HG02623 (cell line): ENCODE measurements around the gene AP4E1.
"Not testable (repeated sequence)": the region's sequence is repeated elsewhere in the genome, so short reads cannot be mapped to it uniquely, and the experiment has no call there.

Experiments used
- ATAC-seq: cut with Tn5 transposase; IDR thresholded peaks from one replicate; pipeline ENCODE4 v1.9.1; 2021; ENCODE audit warnings: moderate library complexity; ENCODE audit not compliant: unreplicated experiment

The AP4E1 gene

DNA sequence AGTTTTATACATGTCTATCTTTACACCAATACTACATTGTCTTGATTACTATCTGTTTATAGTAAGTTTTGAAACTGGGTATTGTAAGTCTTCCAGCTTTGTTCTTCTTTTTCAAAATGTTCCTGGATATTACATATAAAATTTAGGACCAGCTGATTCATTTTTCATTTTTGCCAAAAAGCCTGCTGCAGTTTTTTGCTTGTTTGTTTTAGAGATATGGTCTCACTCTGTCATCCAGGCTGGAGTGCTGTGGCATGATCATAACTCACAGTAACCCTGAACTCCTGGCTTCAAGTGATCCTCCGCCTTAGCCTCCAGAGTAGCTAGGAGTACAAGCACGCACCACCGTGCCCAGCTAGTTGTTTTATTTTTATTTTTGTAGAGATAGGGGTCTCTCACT is 20.4 kb upstream of the AP4E1 start:
- no peak for ATAC-seq

DNA sequence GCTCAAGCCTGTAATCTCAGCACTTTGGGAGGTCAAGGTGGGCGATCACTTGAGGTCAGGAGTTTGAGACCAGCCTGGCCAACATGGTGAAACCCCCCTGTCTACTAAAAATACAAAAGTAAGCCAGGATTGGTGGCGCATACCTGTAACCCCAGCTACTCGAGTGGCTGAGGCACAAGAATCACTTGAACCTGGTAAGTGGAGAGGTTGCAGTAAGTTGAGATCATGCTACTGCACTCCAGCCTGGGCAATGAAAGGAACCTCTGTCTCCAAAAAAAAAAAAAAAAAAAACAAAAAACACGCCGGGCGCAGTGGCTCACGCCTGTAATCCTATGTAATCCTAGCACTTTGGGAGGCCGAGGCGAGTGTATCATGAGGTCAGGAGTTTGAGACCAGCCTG is 18.9 kb upstream of the AP4E1 start:
- no peak for ATAC-seq

DNA sequence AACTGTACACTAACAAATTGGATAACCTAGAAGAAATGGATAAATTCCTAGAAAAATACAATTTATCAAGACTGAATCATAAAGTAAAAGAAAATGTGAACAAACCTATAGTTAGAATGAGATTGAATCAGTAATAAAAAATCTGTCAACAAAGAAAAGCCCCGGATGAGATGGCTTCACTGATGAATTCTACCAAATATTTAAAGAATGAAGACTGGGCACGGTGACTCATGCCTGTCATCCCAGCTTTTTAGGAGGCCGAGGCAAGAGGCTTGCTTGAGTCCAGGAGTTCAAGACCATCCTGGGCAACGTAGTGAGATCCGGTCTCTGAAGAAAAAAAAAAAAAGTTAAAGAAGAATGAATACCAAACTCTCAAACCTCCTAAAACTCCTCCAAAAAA is 17.7 kb upstream of the AP4E1 start:
- no peak for ATAC-seq

DNA sequence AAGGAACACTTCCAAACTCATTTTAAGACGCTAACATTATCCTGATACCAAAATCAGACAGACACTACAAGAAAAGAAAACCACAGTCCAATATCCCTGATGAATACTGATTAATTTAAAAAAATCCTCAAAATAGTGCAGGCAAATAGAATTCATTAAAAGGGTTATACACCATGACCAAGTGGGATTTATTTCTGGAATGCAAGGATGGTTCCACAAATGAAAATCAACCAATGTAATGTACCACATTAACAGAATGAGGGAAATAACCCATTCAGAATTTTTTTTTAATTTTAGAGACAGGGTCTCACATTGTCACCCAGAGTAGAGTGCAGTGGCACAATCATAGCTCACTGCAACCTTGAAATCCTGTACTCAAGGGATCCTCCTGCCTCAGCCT is 17.3 kb upstream of the AP4E1 start:
- ATAC-seq: no peak

DNA sequence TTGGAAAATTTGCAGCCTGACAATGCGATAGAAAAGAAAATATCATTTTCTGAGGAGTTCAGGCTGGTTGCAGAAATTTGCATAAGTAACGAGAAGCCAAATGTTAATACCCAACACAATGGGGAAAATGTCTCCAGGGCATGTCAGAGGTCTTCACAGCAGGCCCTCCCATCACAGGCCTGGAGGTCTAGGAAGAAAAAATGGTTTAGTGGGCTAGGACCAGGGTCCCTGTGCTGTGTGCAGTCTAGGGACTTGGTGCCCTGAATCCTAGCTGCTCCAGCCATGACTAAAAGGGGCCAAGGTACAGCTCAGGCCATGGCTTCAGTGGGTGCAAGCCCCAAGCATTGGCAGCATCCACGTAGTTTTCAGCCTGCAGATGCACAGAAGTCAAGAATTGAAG is 14.5 kb upstream of the AP4E1 start:
- no peak for ATAC-seq

DNA sequence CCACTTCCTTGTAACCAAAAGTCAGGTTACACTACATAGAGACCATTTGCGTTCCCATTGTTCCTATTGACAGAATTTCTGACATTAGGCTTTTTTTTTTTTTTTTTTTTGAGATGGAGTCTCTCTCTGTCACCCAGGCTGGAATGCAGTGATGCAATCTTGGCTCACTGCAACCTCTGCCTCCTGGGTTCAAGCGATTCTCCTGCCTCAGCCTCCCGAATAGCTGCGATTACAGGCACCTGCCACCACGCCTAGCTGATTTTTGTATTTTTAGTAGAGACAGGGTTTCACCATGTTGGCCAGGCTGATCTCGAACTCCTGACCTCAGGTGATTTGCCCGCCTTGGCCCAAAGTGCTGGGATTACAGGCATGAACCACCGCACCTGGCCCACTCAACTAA is 7.1 kb upstream of the AP4E1 start:
- not testable (repeated sequence) for ATAC-seq

DNA sequence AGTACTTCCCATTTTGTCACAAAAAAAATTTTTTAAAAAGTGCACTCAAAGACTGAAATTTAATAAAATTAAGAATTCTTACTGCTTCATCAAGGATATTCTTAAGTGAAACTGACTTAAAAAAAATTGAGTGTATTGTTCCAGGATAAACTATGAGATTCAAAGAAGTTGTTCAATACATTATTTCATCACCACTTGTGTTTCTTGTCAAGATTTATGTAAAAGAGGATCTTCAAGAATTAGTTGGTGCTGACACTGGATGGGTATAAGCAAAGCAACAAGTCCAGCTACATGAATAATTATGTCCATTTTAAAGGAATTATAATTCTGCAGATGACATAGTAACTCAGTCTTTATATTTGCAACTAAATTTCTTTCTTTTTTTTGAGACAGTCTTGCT is 4.3 kb upstream of the AP4E1 start:
- no peak for ATAC-seq

DNA sequence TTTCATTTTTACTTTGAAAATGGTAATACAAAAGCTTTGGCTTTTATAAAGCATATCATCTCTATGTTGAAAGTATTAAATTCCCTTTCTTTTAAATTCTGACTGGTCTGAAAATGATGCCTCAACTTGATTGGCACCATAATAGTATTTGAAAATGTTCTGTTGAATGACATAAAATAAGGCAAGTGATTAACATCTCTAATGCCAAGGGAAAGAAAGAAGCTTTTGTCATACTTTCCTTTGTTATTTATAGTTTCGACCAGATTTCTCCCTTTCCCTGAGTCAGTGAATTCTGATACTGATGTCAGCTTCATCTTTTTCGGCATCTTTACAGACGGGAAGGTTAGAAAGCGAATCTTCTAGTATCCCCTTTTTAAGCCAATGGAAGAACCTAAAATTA is 3.4 kb upstream of the AP4E1 start:
- ATAC-seq: no peak

DNA sequence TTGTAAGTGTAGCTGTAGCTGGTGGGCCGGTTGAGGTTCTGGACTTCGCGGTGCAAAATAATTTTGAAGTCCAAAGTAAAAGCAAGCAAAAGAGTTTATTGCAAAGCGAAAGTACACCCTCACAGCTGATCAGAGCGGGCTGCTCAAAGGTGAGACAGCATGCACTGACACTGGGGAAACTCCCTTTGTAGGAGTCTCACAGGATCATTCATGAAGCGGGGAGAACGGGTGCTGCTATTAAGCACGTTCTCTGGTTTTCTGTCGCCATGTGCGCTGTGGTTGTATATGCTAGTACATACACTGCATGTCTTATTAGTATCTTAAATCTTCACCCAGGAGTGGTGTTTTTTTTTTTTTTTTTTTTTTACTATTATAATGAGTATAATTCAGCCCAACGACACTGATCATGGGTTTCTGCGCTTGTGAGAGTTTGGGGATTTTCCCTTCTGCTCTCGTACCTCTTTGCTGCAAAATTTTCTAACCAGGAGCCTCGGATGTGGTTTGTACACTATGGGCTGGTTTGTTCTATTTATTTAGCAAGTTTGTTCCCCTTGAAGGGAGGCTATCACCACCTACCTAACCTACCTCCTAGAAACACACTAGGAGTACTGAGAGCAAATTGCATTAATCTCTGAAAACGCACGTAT is 1.4 kb upstream of the AP4E1 start:
- peak; percentile 47 for ATAC-seq

DNA sequence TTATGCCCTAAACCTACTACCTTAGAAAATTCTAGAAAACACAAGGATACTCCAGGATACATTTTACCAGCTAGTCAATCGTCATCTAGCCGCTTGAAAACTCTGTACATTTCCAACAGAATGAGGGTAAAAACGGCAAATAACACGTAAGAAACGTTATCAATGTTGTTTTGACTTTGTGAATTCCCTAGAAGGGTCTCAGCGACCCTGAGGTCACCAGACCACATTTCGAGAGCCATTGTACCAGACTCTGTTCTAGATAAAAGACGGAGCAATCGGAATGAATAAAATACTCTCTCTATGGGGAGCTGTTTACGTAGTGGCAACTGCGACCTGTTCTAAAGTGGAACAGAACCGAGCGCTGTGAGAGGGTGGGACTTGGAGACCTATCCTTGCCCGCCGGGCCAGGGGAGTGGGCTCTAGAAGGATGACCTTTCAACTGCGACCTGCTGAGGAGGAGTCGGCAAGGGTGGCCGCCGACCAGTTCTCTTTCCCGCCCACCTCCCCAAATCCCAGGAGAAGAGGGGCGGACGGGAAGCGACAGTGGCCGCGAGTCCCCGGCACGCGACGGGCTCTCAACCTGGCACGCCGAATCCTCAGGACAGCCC is 778 bp upstream of the AP4E1 start:
- ATAC-seq: no peak

DNA sequence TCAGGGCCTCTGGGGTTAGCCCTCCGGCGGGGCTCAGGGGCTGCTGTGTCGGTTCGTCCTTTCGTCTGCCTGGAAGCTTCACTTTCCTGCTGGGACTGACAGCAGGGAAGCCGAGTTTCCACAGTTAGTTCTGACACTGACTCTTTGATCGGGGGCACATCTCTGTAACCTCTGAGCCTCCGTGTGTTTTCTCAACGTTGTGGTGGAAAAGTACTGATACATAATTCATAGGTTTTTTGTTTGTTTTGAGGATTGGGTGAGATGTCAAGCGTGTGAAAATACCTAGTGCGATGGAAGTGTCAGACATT is 481 bp downstream of the AP4E1 start:
- no peak for ATAC-seq

DNA sequence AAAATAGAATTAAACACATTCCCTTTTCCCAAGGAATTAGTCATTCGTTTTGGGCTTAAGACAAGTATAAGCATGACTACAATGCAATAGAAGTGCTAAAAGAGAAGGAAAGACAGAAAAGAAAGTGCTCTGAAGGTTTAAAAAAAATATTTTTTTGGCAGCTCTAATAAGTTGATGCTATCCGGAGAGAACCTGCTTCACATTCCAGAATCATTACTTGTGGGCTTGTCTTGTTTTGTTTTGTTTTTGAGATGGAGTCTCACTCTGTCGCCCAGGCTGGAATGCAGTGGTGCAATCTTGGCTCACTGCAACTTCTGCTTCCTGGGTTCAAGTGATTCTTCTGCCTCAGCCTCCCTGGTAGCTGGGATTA is 1.9 kb downstream of the AP4E1 start:
- ATAC-seq: not testable (repeated sequence)

DNA sequence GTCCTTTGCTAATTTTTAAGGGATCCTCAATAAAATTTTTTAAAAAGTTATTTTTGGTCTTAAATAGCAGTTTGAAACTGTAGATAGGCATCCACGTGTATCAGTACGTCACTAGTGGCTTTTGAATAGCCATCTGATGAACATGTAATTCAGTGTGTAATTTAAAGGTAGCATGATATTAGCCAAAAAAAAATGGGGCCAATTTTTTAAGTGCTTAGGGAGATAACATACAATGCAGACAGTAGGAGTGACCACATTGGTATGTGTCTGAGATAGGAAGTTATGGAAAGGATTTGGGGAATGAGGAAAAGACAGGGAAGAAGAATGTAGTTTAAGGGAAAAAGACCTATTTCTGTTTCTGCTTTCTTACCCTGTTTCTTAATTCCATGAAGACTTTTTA is 2.5 kb downstream of the AP4E1 start:
- ATAC-seq: no peak

DNA sequence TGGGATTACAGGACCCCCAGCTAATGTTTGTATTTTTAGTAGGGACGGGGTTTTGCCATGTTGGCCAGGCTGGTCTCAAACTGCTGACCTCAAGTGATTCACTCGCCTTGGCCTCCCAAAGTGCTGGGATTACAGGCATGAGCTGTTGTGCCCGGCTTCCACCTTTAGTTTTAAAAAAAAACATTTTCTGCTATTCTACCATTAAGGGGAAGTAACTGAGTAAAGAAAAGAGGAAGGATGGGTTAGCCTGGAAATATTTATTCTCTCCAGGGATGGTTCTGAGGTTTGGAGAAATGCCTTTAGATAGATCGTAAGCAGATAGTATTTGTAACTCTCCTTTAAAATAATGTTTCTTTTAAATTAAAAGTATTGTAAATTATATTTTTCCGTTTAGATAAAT is 3.1 kb downstream of the AP4E1 start:
- no peak for ATAC-seq

DNA sequence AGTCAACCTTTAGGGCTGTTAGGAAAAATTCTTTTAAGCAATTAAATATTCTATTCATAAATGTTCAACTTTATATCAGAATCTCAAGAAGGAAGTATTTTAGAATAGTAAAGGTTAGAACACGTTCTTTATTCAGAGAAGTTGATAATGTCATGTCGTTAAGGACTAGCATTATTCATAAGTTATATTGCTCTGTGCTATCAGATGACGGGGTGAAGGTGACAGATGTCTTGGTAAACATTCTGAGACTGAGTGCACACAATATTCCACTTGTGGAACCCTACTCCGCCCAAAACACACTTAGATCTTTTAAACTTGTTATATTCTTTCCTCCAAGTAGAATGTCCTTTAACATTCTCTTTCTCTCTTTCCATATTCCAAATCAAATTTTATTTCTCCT is 7.9 kb downstream of the AP4E1 start:
- ATAC-seq: no peak

DNA sequence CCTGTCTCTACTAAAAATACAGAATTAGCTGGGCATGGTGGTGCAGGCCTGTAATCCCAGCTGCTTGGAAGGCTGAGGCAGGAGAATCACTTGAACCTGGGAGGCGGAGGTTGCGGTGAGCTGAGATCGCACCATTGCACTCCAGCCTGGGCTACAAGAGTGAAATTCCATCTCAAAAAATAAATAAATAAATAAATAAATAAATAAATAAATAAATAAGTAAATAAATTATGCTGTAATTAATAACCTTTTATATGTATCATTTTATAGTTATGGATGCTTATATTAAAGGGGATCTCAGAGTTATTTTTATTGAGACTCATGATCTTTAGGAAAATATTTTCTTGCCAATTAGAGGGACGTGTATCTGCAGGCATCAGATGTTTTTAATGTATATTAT is 10.9 kb downstream of the AP4E1 start:
- ATAC-seq: not testable (repeated sequence)

DNA sequence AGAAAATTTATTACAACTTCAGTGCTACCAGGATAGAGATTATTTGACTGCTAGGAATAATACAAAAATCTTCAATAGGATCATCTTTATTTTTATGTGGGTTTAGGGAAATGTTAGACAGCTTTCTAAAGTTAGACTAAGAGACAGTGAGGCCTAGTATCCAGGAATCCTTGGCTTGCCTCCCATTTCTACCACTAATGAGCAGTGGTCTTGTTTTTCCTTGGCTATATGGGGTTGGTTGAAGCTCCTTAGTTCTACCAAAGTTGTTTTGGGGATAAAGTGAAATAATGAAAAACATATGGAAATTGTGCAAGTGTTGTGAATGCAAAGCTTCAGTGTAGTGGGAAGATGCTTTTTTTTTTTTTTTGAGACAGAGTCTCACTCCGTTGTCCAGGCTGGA is 16.8 kb downstream of the AP4E1 start:
- ATAC-seq: no peak

DNA sequence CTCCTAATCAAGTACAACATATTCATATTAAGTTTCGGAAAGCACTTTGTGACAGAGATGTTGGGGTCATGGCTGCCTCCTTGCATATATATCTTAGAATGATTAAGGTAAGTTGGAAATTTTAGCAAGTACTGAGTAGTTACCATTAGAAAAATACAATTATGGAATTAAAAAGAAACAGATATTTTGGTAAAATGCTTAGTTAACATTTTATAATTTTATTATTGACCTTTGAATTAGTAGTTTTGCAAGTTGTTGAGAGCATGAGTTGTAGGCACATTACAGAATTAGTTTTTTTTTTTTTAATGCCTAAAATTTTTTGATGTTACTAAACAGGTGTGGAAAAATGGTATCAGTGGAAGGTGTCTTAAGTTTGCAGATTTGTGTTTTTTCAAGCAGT is 20.6 kb downstream of the AP4E1 start:
- no peak for ATAC-seq

DNA sequence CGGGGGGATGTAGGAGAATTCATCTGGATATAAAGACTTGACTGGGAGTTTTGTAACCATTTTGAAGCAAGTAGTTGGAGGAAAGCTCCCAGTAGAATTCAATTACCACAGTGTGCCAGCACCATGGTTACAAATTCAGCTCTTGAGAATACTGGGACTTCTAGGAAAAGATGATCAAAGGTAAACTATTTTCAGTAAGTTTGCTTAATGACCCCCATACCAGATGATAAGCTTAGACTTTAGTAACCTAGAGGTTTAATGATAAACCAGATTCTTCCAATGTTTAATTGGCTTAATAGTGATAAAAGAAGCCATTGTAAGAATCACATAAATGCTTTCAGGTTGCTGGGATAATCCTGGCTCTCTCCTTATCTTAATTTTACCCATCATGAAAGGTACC is 22.3 kb downstream of the AP4E1 start:
- ATAC-seq: no peak

DNA sequence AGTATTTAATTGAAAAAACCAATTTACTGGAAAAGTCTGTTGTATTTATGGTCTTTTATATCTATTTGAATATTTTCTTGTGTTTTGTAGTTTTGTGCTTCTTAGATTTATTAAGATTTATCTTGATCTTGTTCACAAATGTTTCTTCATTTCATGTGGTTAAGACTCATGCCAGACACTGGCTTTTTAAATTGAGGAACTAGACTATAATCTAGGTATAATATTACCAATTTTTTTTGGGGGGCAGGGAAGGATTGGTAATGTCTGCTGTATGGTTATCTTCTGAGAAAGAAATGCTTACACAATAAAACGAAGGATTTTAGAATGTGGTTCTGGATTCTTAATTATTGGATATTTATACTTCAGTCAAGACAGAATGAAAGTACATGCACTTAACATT is 24.9 kb downstream of the AP4E1 start:
- no peak for ATAC-seq

DNA sequence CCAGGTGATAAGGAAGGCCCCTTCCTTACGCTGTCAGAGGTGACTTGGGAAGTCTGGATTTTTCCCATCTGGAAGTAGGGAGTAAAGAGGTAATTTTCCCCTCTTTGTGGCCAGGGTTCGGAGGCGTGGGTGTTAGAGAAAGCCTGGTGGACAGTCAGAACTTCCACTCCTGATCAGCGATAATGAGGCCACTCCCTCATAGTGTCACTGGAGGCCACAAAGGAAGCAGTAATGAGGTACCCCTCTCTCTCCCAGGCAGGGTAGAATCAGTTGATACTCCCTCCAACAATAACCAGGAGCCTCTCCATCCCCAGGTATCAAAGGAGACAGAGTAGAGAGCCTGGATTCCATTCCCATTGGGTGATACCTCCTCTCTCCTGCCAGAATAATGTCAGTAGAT is 30.0 kb downstream of the AP4E1 start:
- ATAC-seq: no peak

DNA sequence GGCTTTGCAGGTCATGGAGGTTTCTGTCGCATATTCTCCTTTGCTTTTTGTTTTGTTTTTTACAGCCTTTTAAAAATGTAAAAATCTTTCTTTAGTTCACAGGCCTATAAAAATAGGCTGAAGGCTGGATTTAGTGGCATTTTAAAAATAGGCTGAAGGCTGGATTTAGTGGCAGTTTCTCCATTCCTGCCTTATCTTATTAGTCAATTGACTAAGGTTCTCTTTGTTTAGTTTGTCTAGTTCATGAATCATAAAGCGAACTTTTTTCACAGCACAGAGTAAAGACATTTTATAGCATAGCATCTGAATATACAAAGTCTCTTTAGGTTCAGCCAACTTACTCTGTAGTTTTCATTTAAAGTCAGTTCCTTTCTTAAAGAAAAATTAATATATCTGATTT is 31.4 kb downstream of the AP4E1 start:
- ATAC-seq: no peak

DNA sequence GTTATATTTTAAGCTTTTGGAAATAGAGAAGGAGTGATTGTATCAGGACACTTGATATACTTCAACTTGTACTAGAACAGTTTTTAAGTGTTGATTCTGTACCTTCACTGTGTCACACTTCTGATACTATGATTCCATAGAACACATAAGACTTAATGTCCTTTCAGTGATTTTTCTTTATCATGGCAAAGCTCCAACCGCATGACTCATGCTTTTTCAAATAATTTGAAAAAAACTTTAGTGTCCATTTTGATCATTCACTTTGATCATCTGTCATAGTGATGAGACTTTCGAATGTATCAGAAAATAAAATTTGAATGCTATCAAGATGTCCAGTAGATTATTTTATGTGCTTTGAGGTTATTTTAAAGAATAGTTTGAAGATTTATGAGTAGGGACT is 32.0 kb downstream of the AP4E1 start:
- no peak for ATAC-seq

DNA sequence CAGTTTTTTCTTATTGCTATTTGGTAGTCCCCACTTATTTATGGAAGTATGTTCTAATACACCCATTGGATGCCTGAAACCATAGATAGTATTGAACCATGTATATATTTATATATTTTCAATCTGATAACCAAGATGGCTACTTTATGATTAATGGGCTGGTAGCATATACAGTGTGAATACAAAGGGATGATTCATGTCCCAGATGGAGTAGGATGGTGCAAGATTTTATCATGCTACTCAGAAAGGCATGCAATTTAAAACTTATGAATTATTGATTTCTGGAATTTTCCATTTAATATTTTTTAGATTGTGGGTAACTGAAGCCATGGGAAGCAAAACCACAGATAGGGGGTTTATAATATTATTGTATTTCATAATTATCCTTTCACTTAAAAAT is 35.2 kb downstream of the AP4E1 start:
- no peak for ATAC-seq
